H1 (cell line): ENCODE data around the gene SND1. TPM values are rescaled to one million over a fixed set of nuclear protein-coding genes. Genes with fewer than 3 reads are reported as not detected.

ENCODE experiments used
- CTCF ChIA-PET: fragments of 300-600 bp; sonication (Branson Sonifier 250); formaldehyde crosslinking; loops from one replicate; lab custom pipeline; 2021; ENCODE audit not compliant: partially characterized antibody; lab: Charles Lee
- POLR2A ChIA-PET: fragments of 300-600 bp; sonication (Branson Sonifier 250); formaldehyde crosslinking; loops from one replicate; lab custom pipeline; 2021; ENCODE audit warnings: inconsistent platforms; ENCODE audit not compliant: partially characterized antibody; lab: Charles Lee
- DNase-seq, 2 experiments: peaks; one replicate each; pipeline versions ENCODE4 v3.0.0 to v3.0.0-alpha.2; 2010 to 2022; ENCODE audit warnings: low spot score in 2 of 2, low read depth in 1 of 2, mixed read lengths in 1 of 2
- FAIRE-seq: peaks from 2 replicates; lab custom pipeline; 2011; peaks lifted over from hg19 to GRCh38; lab: Jason Lieb, UNC
- H2AFZ ChIP-seq: 2 replicates; pipeline ENCODE4 v1.8.1; 2012; ENCODE audit warnings: low read length, inconsistent platforms
- H2AK5ac ChIP-seq: 2 replicates; pipeline ENCODE4 v1.6.1; 2013; ENCODE audit warnings: low read depth, low read length
- H2BK120ac ChIP-seq: replicated peaks from 2 replicates; pipeline ENCODE3; 2013; ENCODE audit warnings: low read depth, low read length, inconsistent platforms
- H2BK12ac ChIP-seq: 2 replicates; pipeline ENCODE4 v1.6.1; 2013; ENCODE audit warnings: low read depth, low read length
- H2BK15ac ChIP-seq: 2 replicates; pipeline ENCODE4 v1.6.1; 2013; ENCODE audit warnings: low read length
- H2BK20ac ChIP-seq: 2 replicates; pipeline ENCODE4 v1.6.1; 2013; ENCODE audit warnings: low read length
- H2BK5ac ChIP-seq: 2 replicates; pipeline ENCODE4 v1.6.1; 2013; ENCODE audit warnings: low read depth, low read length
- H3K14ac ChIP-seq: 2 replicates; pipeline ENCODE4 v1.6.1; 2013; ENCODE audit warnings: inconsistent platforms; ENCODE audit not compliant: insufficient read length
- H3K18ac ChIP-seq: 2 replicates; pipeline ENCODE4 v1.6.1; 2013; ENCODE audit warnings: low read length; ENCODE audit errors: extremely low read depth
- H3K23ac ChIP-seq: 2 replicates; pipeline ENCODE4 v1.6.1; 2013; ENCODE audit warnings: inconsistent platforms; ENCODE audit not compliant: insufficient read length
- H3K23me2 ChIP-seq: 2 replicates; pipeline ENCODE4 v1.6.1; 2013; ENCODE audit warnings: low read depth, low read length
- H3K27ac ChIP-seq: 2 replicates; pipeline ENCODE4 v1.6.1; 2011; ENCODE audit warnings: low read depth, low read length, inconsistent platforms
- H3K27me3 ChIP-seq, 4 experiments: replicated peaks in 1 of 4; 1 replicate in 1 of 4; 2 replicates in 3 of 4; pipeline versions ENCODE4 v1.6.1 to v1.8.1; 2011 to 2013; ENCODE audit warnings: low read length in 3 of 4, mild to moderate bottlenecking in 3 of 4, inconsistent platforms in 2 of 4, mixed read lengths in 2 of 4, moderate library complexity in 1 of 4; ENCODE audit not compliant: control insufficient read depth in 3 of 4, insufficient read depth in 3 of 4; ENCODE audit errors: extremely low read depth in 1 of 4
- H3K36me3 ChIP-seq, 4 experiments: 2 replicates each; pipeline versions ENCODE4 v1.6.1 to v1.8.1; 2011 to 2013; ENCODE audit warnings: mild to moderate bottlenecking in 4 of 4, low read length in 3 of 4, moderate library complexity in 2 of 4, control low read depth in 1 of 4, inconsistent platforms in 1 of 4; ENCODE audit not compliant: insufficient read depth in 4 of 4, control insufficient read depth in 2 of 4
- H3K4ac ChIP-seq: replicated peaks from 2 replicates; pipeline ENCODE3; 2013; ENCODE audit warnings: low read length, low read depth, mixed read lengths, inconsistent platforms; ENCODE audit not compliant: insufficient read length
- H3K4me1 ChIP-seq, 4 experiments: replicated peaks in 1 of 4; 1 replicate in 1 of 4; 2 replicates in 3 of 4; pipeline versions ENCODE4 v1.6.1 to v1.8.1; 2011 to 2013; ENCODE audit warnings: low read length in 3 of 4, inconsistent platforms in 2 of 4, mixed read lengths in 1 of 4; ENCODE audit not compliant: insufficient read depth in 4 of 4, control insufficient read depth in 3 of 4
- H3K4me2 ChIP-seq, 2 experiments: 2 replicates each; pipeline versions ENCODE4 v1.6.1 to v1.8.1; 2011 to 2013; ENCODE audit warnings: low read depth in 2 of 2, low read length in 2 of 2, control low read depth in 1 of 2, inconsistent platforms in 1 of 2, mild to moderate bottlenecking in 1 of 2; ENCODE audit not compliant: insufficient read depth in 1 of 2
- H3K4me3 ChIP-seq, 4 experiments: fragments of 200-600, 300-600 bp in 1 of 4; sonication (generic), shearing (Covaris generic), sonication (Bioruptor Twin) in 1 of 4; 2 replicates each; pipeline versions ENCODE4 v1.5.1 to v1.8.1; 2011 to 2016; ENCODE audit warnings: low read length in 4 of 4, low read depth in 3 of 4, control low read depth in 2 of 4, inconsistent platforms in 2 of 4, mild to moderate bottlenecking in 2 of 4, mixed read lengths in 1 of 4, moderate library complexity in 1 of 4; ENCODE audit not compliant: insufficient read depth in 2 of 4; ENCODE audit errors: extremely low read depth in 1 of 4
- H3K56ac ChIP-seq: replicated peaks from 2 replicates; pipeline ENCODE3; 2013; ENCODE audit warnings: low read depth, mild to moderate bottlenecking, mixed read lengths, low read length, inconsistent platforms; ENCODE audit not compliant: insufficient read length
- H3K79me1 ChIP-seq: 2 replicates; pipeline ENCODE4 v1.6.1; 2013; ENCODE audit warnings: low read depth, low read length, control low read depth
- H3K79me2 ChIP-seq, 2 experiments: 2 replicates each; pipeline versions ENCODE4 v1.6.1 to v1.8.1; 2012 to 2013; ENCODE audit warnings: low read length in 2 of 2, mild to moderate bottlenecking in 2 of 2, inconsistent platforms in 1 of 2; ENCODE audit not compliant: insufficient read depth in 2 of 2, control insufficient read depth in 1 of 2
- H3K9ac ChIP-seq, 4 experiments: replicated peaks in 1 of 4; 1 replicate in 1 of 4; 2 replicates in 3 of 4; pipeline versions ENCODE4 v1.6.1 to v1.8.1; 2011 to 2013; ENCODE audit warnings: low read depth in 3 of 4, low read length in 3 of 4, control low read depth in 2 of 4, mild to moderate bottlenecking in 2 of 4, moderate library complexity in 2 of 4, inconsistent platforms in 1 of 4; ENCODE audit errors: extremely low read depth in 1 of 4
- H3K9me3 ChIP-seq, 2 experiments: 2 replicates each; pipeline versions ENCODE4 v1.6.1 to v1.8.1; 2012 to 2013; ENCODE audit warnings: mild to moderate bottlenecking in 2 of 2, moderate library complexity in 2 of 2, control low read depth in 1 of 2, inconsistent platforms in 1 of 2, low read depth in 1 of 2, low read length in 1 of 2, mixed read lengths in 1 of 2; ENCODE audit not compliant: insufficient read depth in 2 of 2
- H4K20me1 ChIP-seq, 2 experiments: replicated peaks in 1 of 2; 2 replicates each; pipeline versions ENCODE3 to v1.8.1; 2011 to 2013; ENCODE audit warnings: inconsistent platforms in 2 of 2, low read length in 2 of 2, mild to moderate bottlenecking in 1 of 2; ENCODE audit not compliant: insufficient read depth in 2 of 2, control insufficient read depth in 1 of 2
- H4K5ac ChIP-seq: 2 replicates; pipeline ENCODE4 v1.6.1; 2013; ENCODE audit warnings: low read length, low read depth, mixed read lengths, inconsistent platforms; ENCODE audit not compliant: insufficient read length
- H4K8ac ChIP-seq: 2 replicates; pipeline ENCODE4 v1.8.0; 2013; ENCODE audit warnings: mild to moderate bottlenecking, moderate library complexity, low read length, inconsistent platforms; ENCODE audit not compliant: insufficient read depth; ENCODE audit errors: extremely low read depth
- H4K91ac ChIP-seq: replicated peaks from 2 replicates; pipeline ENCODE3; 2013; ENCODE audit warnings: low read length, mixed read lengths, inconsistent platforms; ENCODE audit not compliant: insufficient read length
- EP300 ChIP-seq, 2 experiments: IDR thresholded peaks; 1 replicate in 1 of 2; 2 replicates in 1 of 2; pipeline ENCODE4 v1.6.1; 2011 to 2012; ENCODE audit warnings: low read depth in 2 of 2, low read length in 2 of 2, mild to moderate bottlenecking in 2 of 2, borderline replicate concordance in 1 of 2, inconsistent platforms in 1 of 2, moderate library complexity in 1 of 2
- HDAC6 ChIP-seq: IDR thresholded peaks from one replicate; pipeline ENCODE4 v1.7.1; 2012; ENCODE audit warnings: low read depth, mild to moderate bottlenecking, inconsistent platforms, low read length, moderate library complexity
- KDM1A ChIP-seq: fragments of 200-600, 300-600 bp; sonication (generic); IDR thresholded peaks from 2 replicates; pipeline ENCODE4 v1.7.1; 2016; ENCODE audit warnings: mild to moderate bottlenecking, low read length, borderline replicate concordance
- POLR2AphosphoS5 ChIP-seq: IDR thresholded peaks from 2 replicates; pipeline ENCODE4 v1.6.1; 2011; ENCODE audit warnings: low read depth, low read length
- RAD21 ChIP-seq, 2 experiments: IDR thresholded peaks in 1 of 2; conservative IDR thresholded peaks in 1 of 2; 2 replicates each; pipeline ENCODE4 v1.6.1; 2011; ENCODE audit warnings: low read depth in 2 of 2, low read length in 2 of 2, improper control_type of control experiment in 1 of 2, inconsistent platforms in 1 of 2, mild to moderate bottlenecking in 1 of 2, moderate library complexity in 1 of 2
- SIRT6 ChIP-seq: IDR thresholded peaks from one replicate; pipeline ENCODE4 v1.7.1; 2012; ENCODE audit warnings: low read length, inconsistent platforms
- SRF ChIP-seq: IDR thresholded peaks from 2 replicates; pipeline ENCODE4 v1.6.1; 2011; ENCODE audit warnings: mild to moderate bottlenecking, low read depth, low read length, moderate library complexity
- SUZ12 ChIP-seq: fragments of 200-600 bp; sonication (generic); IDR thresholded peaks from 2 replicates; pipeline ENCODE4 v1.6.1; 2012; ENCODE audit warnings: mild to moderate bottlenecking, inconsistent platforms, low read length, moderate library complexity, mixed read lengths
- WGBS, 2 experiments: shearing (Covaris generic) in 1 of 2; methylation state at CpG; one replicate each; pipeline versions ENCODE4 v1.1.6 to v1.1.7; 2013 to 2015; ENCODE audit warnings: low lambda C conversion rate in 2 of 2, mixed read lengths in 2 of 2, inconsistent platforms in 1 of 2, low coverage in 1 of 2, missing lambda C conversion rate in 1 of 2; ENCODE audit not compliant: insufficient replicate concordance in 2 of 2, insufficient coverage in 1 of 2, insufficient read length in 1 of 2; ENCODE audit errors: extremely low coverage in 1 of 2, missing lambda C conversion rate in 1 of 2; 5-methylcytosine and 5-hydroxymethylcytosine counted together
- polyA plus RNA-seq, 7 experiments: library from polyadenylated mRNA; depleted of rRNA in 3 of 7; stranded (reverse) in 5 of 7; unstranded in 2 of 7; fragments of >200 nt in 5 of 7; fragments of 200-250 nt in 2 of 7; gene quantifications; 1 replicate in 5 of 7; 2 replicates in 1 of 7; 4 replicates in 1 of 7; pipeline versions ENCODE4 v1.2.1 to v1.2.3, GENCODE V29; 2011 to 2013; ENCODE audit warnings: missing spikeins in 2 of 7, mixed read lengths in 2 of 7
- total RNA-seq: library from RNA; stranded (reverse); fragmentation: NEBNext Ultra II Directional; extraction: Animal tissue kit (Norgen Biotek cat#: 25700); gene quantifications from 2 replicates; pipeline ENCODE4 v1.2.1, GENCODE V29; 2021
- TF ChIP-seq, protein P1 (sequence below): IDR thresholded peaks from 2 replicates; pipeline ENCODE4 v1.6.1; 2012; ENCODE audit warnings: inconsistent platforms
- TF ChIP-seq, protein P2 (sequence below), 3 experiments: IDR thresholded peaks; 1 replicate in 2 of 3; 2 replicates in 1 of 3; pipeline versions ENCODE4 v1.5.1 to v1.6.1; 2011; ENCODE audit warnings: low read length in 3 of 3, mild to moderate bottlenecking in 3 of 3, inconsistent platforms in 2 of 3, low read depth in 1 of 3, moderate library complexity in 1 of 3; ENCODE audit not compliant: insufficient read depth in 1 of 3; ENCODE audit errors: control extremely low read depth in 1 of 3

SND1 gene
- total and polyA plus RNA-seq, 2 of the 8 experiments (the other 6 are each of a cell fraction or from before 2014, with no cell fraction given) = 122 to 290 TPM

DNA sequence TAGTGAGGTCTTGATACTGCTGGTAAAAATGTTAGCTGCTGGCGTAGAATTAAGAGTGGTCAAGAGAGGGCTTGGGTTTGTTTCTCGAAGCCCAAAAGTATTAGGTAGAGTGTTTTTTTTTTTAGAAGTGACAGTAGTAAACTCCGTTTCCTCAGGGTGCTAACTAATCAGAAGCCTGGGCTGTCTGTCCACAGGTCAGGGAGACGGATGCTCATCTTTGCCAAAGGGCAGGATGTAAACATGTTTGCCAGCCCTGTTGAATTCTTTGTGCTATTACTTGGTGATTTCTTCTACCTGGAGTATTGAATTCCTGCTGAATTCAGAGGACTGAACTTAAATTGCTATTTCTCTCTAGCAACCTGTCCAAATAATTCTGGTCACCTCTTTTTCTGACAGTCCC, 117.1 kb downstream of the SND1 start:
- Histone ChIP-seq H3K4ac (no peak overlapping the region), H2AK5ac (no peak overlapping the region), H4K5ac (no peak overlapping the region), H3K79me2 (peaks cover 0 to 79% of the 10 kb centered on the region in 2 experiments; a peak in 2 of 4 replicates), H3K27me3 (no peaks in the 10 kb centered on the region), H3K23ac (no peak overlapping the region), H4K91ac (no peak overlapping the region), H3K4me1 (peaks cover 0 to 6% (median 1%) of the 10 kb centered on the region in 4 experiments; a peak in 2 of 7 replicates), H4K8ac (no peak overlapping the region), H2BK5ac (no peak overlapping the region), H3K79me1 (no peaks in the 10 kb centered on the region; the same call in 1 of the 2 replicates), H2BK20ac (no peak overlapping the region), H3K4me2 (no peak overlapping the region), H3K18ac (no peak overlapping the region), H2BK15ac (no peak overlapping the region), H3K27ac (no peak overlapping the region), H2BK12ac (no peak overlapping the region), H3K36me3 (no peaks in the 10 kb centered on the region), H3K14ac (no peak overlapping the region), H4K20me1 (peaks cover 0 to 2% of the 10 kb centered on the region in 2 experiments), H3K9ac (no peak overlapping the region), H3K9me3 (no peaks in the 10 kb centered on the region), H3K56ac (no peak overlapping the region), H2BK120ac (no peak overlapping the region), H3K23me2 (no peaks in the 10 kb centered on the region), H2AFZ (no peak overlapping the region), H3K4me3 (no peak overlapping the region)
- WGBS, 2 experiments = 89% methylated on average over 4 of the region's 4 CpGs; no CpG with 5 or more reads in 1 of the 2 experiments
- DNase-seq (no peak), FAIRE-seq (no peak)
- ChIA-PET POLR2A (no interaction called here), CTCF (interaction anchor here (0.7 to 1.2 kb wide), 2 partner anchors 26 to 290 kb away, joined by 3 to 5 read pairs; no protein-coding TSS in a partner anchor)
- no peak for TF ChIP-seq POLR2AphosphoS5
- no peak for TF ChIP-seq SIRT6
- TF ChIP-seq SRF = no peak
- TF ChIP-seq EP300 (IDR thresholded peaks at IDR 0.05; ENCODE audit: borderline replicate concordance in 1 of 2, low read depth in 2 of 2, low read length in 2 of 2) = no peak
- TF ChIP-seq KDM1A = no peak
- TF ChIP-seq RAD21 (IDR thresholded peaks at IDR 0.05 in 1 of 2, conservative IDR thresholded peaks at IDR 0.05 in 1 of 2; ENCODE audit: low read depth in 2 of 2, low read length in 2 of 2) = no peak
- TF ChIP-seq, protein P1, sequence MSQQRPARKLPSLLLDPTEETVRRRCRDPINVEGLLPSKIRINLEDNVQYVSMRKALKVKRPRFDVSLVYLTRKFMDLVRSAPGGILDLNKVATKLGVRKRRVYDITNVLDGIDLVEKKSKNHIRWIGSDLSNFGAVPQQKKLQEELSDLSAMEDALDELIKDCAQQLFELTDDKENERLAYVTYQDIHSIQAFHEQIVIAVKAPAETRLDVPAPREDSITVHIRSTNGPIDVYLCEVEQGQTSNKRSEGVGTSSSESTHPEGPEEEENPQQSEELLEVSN = no peak
- no peak for TF ChIP-seq SUZ12
- TF ChIP-seq, protein P2, sequence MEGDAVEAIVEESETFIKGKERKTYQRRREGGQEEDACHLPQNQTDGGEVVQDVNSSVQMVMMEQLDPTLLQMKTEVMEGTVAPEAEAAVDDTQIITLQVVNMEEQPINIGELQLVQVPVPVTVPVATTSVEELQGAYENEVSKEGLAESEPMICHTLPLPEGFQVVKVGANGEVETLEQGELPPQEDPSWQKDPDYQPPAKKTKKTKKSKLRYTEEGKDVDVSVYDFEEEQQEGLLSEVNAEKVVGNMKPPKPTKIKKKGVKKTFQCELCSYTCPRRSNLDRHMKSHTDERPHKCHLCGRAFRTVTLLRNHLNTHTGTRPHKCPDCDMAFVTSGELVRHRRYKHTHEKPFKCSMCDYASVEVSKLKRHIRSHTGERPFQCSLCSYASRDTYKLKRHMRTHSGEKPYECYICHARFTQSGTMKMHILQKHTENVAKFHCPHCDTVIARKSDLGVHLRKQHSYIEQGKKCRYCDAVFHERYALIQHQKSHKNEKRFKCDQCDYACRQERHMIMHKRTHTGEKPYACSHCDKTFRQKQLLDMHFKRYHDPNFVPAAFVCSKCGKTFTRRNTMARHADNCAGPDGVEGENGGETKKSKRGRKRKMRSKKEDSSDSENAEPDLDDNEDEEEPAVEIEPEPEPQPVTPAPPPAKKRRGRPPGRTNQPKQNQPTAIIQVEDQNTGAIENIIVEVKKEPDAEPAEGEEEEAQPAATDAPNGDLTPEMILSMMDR (IDR thresholded peaks at IDR 0.05; ENCODE audit: control extremely low read depth in 1 of 3, insufficient read depth in 1 of 3, low read depth in 1 of 3, low read length in 3 of 3) = no peak
- TF ChIP-seq HDAC6 = no peak
